K562 (cell line): ENCODE measurements around the gene VILL.

Source experiments
- CAMTA2 ChIP-seq: fragments of 250-450 bp; sonication (Bioruptor Pico); conservative IDR thresholded peaks from 2 replicates; pipeline ENCODE4 v1.5.1; 2022
- CTCF ChIP-seq, 3 experiments: IDR thresholded peaks in 2 of 3; conservative IDR thresholded peaks in 1 of 3; 2 replicates each; pipeline ENCODE4 v1.5.1; 2011 to 2012; ENCODE audit warnings: low read length in 3 of 3, mild to moderate bottlenecking in 3 of 3, control low read depth in 2 of 3, improper control_type of control experiment in 1 of 3, inconsistent platforms in 1 of 3, low read depth in 1 of 3, mixed read lengths in 1 of 3, moderate library complexity in 1 of 3; ENCODE audit not compliant: insufficient read depth in 2 of 3
- E2F1 ChIP-seq: sonication (generic); formaldehyde crosslinking; IDR thresholded peaks from 2 replicates; pipeline ENCODE4 v1.8.1; 2023; ENCODE audit warnings: mild to moderate bottlenecking, missing genetic modification reagents, moderate library complexity
- EZH2 ChIP-seq: IDR thresholded peaks from 2 replicates; pipeline ENCODE4 v1.6.1; 2012; ENCODE audit warnings: low read depth, mild to moderate bottlenecking, inconsistent platforms, low read length, borderline replicate concordance
- GABPB2 ChIP-seq: fragments of 250-450 bp; sonication (Bioruptor Pico); conservative IDR thresholded peaks from 2 replicates; pipeline ENCODE4 v1.5.1; 2021; ENCODE audit warnings: mild to moderate bottlenecking
- KAT7 ChIP-seq: sonication (generic); formaldehyde crosslinking; IDR thresholded peaks from 2 replicates; pipeline ENCODE4 v1.8.0; 2022; ENCODE audit warnings: missing genetic modification reagents, mild to moderate bottlenecking, borderline replicate concordance
- MYC ChIP-seq, 2 experiments: fragments of 250-450 bp in 1 of 2; sonication (Bioruptor Pico) in 1 of 2; IDR thresholded peaks; 2 replicates each; pipeline versions ENCODE4 v1.5.1 to v1.6.1; 2012 to 2021; ENCODE audit warnings: low read depth in 2 of 2, borderline replicate concordance in 1 of 2, improper control_type of control experiment in 1 of 2, low read length in 1 of 2, mild to moderate bottlenecking in 1 of 2, moderate library complexity in 1 of 2
- NCOA2 ChIP-seq, 2 experiments: fragments of 450-650 bp; IDR thresholded peaks; 2 replicates each; pipeline ENCODE4 v1.6.1; 2018; ENCODE audit warnings: mild to moderate bottlenecking in 2 of 2, moderate library complexity in 1 of 2; ENCODE audit not compliant: partially characterized antibody in 2 of 2
- TEAD4 ChIP-seq, 2 experiments: sonication (generic) in 1 of 2; formaldehyde crosslinking in 1 of 2; IDR thresholded peaks; 2 replicates each; pipeline versions ENCODE4 v1.6.1 to v1.8.0; 2012 to 2022; ENCODE audit warnings: borderline replicate concordance in 1 of 2, inconsistent platforms in 1 of 2, low read length in 1 of 2, mild to moderate bottlenecking in 1 of 2, missing genetic modification reagents in 1 of 2
- YY1 ChIP-seq, 3 experiments: IDR thresholded peaks; 2 replicates each; pipeline ENCODE4 v1.6.1; 2011; ENCODE audit warnings: low read length in 2 of 3, mild to moderate bottlenecking in 2 of 3, moderate library complexity in 2 of 3, borderline replicate concordance in 1 of 3, control low read depth in 1 of 3, low read depth in 1 of 3; ENCODE audit not compliant: insufficient read depth in 3 of 3, insufficient replicate concordance in 2 of 3, control insufficient read depth in 1 of 3, insufficient read length in 1 of 3; ENCODE audit errors: extremely low read depth in 1 of 3
- ZNF263 ChIP-seq: sonication (generic); formaldehyde crosslinking; IDR thresholded peaks from 2 replicates; pipeline ENCODE4 v1.8.0; 2022; ENCODE audit warnings: mild to moderate bottlenecking, missing genetic modification reagents, borderline replicate concordance
- ZNF318 ChIP-seq, 2 experiments: fragments of 450-650 bp; IDR thresholded peaks; 2 replicates each; pipeline ENCODE4 v1.6.1; 2016; ENCODE audit warnings: mild to moderate bottlenecking in 2 of 2, borderline replicate concordance in 1 of 2, low read depth in 1 of 2, moderate library complexity in 1 of 2

DNA sequence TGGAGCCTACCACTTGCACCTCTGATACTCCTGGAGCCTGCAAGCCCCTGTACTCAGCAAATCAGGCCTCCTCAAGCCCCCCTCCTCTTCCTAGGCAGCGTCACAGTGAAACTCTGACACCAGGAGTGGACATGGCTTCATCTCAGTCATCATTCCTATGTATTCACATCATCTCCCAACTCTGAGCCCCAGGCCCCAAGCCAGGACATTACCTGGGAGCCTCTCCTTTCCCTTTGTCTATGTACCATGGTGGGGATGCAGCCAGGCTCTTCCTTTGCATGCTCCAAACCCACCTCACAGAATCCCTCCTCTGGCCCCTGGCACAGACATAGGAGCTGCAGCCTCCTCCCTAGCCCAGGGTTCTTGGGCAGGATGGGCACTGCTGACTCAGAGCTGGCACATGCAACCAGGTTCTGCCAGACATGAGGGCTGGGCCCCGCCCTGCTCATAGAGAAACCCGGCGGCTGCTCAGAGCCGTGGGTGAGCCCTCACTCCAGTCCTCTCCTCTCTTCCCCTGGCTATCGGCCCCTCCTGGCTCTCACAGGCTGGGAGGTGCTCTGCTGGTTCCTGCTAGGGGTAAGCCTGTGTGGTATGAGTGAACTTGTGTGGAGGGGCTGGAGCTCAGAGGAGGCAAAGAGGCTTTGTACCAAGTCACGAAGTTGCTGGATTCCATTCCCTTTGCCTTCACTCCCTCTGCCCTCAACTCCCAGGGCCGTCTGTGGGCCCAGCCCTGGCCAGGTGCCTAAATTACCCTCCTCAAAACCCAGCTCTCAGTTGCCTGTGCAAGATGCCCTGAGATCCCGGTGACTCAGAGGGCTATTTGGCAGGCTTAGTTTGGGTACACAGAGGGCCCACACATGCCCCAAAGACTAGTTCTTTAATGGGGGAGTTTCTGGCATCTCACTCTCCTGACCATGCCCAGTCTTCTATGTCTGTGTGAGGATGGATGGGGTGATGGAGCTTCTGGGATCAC is 40.7 kb downstream of the VILL start:
- TF ChIP-seq KAT7 (CRISPR knock-in tag) (no peak), TEAD4 (IDR thresholded peaks at IDR 0.05; ENCODE audit: low read length) (no peak), TEAD4 (CRISPR knock-in tag; IDR thresholded peaks at IDR 0.05; ENCODE audit: borderline replicate concordance) (no peak), CTCF (IDR thresholded peaks at IDR 0.05 in 2 of 3, conservative IDR thresholded peaks at IDR 0.05 in 1 of 3; ENCODE audit: insufficient read depth in 2 of 3, low read depth in 1 of 3, low read length in 3 of 3) (no peak), NCOA2 (IDR thresholded peaks at IDR 0.05; ENCODE audit: partially characterized antibody in 2 of 2) (no peak), EZH2 (no peak), ZNF318 (IDR thresholded peaks at IDR 0.05; ENCODE audit: borderline replicate concordance in 1 of 2, low read depth in 1 of 2) (no peak), ZNF263 (no peak), GABPB2 (CRISPR knock-in tag) (no peak), CAMTA2 (CRISPR knock-in tag) (no peak), E2F1 (no peak), MYC (IDR thresholded peaks at IDR 0.05; ENCODE audit: low read depth, low read length) (no peak), MYC (CRISPR knock-in tag; IDR thresholded peaks at IDR 0.05; ENCODE audit: borderline replicate concordance, low read depth) (no peak), YY1 (IDR thresholded peaks at IDR 0.05; ENCODE audit: borderline replicate concordance in 1 of 3, control insufficient read depth in 1 of 3, extremely low read depth in 1 of 3, insufficient read depth in 3 of 3, insufficient read length in 1 of 3, insufficient replicate concordance in 2 of 3, low read depth in 1 of 3, low read length in 2 of 3) (no peak)
